ENCODE results near the gene UAP1.

GRCh38 chr1:162609306-162609705 lies 47.8 kb downstream of the UAP1 start:
- TF ChIP-seq POLR2A (IDR thresholded peaks at IDR 0.05) (no peak), POLR2AphosphoS5 (IDR thresholded peaks at IDR 0.05) (no peak), CTCF (IDR thresholded peaks at IDR 0.05) (no peak)
